ENCODE results near the gene FAM133A. TPM values are rescaled to one million over a fixed set of nuclear protein-coding genes. Genes with fewer than 3 reads are reported as not detected.

FAM133A gene
- total RNA-seq (under 1 TPM in 5 of 7 donors, not detected in 2; 0.10 to 0.69 (median 0.17) TPM), polyA plus RNA-seq (under 1 TPM; 0.16 to 0.40 TPM)
- long read RNA-seq, donor 1 = 0 reads
- long read RNA-seq, donor 2, partial matches to known transcripts = 0 of 9 reads
- long read RNA-seq, donor 2, other reads (novel, unspliced or antisense) = 9 of 9 reads
- long read RNA-seq, donor 3 = 0 reads

DNA sequence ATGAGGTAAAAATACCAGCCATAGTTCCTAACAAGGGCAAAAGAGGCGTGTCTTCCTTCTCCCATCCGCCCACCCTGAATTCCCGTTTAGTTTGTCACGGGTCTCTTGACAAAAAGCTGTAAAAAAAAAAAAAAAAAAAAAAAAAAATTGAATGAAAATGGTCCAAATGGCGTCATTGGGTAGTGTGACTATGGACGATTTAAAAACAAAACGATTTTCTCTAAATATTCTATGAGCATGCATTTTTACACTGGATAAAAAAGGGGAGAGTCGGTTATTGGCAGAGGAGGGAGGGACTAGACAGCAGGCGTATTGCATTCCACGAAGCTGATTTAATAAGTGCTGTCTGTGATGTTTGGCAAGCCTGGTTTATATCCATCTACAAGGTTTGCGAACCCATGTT lies at the start of gene FAM133A:
TSS of gene FAM133A (plus strand) at position 338 of the 403 bp plus-strand sequence. CDS start 35,214 bp downstream, outside the sequence.
- Histone ChIP-seq H3K27me3 (no peaks in the 10 kb centered on the region), H3K27ac (peak within 1 kb of the TSS in 1 of 2 donors; percentile 27)
- 5 to 9% (median 9%) methylated on average over 11 of the region's 11 CpGs for WGBS, 3 donors

DNA sequence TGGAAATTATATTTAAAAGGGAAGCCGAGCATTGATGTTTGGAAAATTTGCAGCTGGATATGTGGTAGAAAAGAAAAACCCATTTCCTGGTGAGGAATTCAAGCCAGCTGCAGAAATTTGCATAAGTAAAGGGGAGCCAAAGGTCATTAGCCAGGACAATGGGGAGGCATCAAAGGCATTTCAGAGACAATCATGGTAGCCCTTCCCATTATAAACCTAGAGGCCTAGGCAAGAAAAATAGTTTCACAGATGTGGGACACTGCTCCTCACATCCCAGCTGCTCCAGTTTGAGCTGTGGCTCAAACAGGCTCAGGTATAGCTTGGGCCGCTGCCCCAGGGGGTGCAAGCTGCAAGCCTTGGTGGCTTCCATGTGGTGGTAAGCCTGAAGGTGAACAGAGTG lies 36.4 kb upstream of the FAM133A start:
- TF ChIP-seq, protein P1, sequence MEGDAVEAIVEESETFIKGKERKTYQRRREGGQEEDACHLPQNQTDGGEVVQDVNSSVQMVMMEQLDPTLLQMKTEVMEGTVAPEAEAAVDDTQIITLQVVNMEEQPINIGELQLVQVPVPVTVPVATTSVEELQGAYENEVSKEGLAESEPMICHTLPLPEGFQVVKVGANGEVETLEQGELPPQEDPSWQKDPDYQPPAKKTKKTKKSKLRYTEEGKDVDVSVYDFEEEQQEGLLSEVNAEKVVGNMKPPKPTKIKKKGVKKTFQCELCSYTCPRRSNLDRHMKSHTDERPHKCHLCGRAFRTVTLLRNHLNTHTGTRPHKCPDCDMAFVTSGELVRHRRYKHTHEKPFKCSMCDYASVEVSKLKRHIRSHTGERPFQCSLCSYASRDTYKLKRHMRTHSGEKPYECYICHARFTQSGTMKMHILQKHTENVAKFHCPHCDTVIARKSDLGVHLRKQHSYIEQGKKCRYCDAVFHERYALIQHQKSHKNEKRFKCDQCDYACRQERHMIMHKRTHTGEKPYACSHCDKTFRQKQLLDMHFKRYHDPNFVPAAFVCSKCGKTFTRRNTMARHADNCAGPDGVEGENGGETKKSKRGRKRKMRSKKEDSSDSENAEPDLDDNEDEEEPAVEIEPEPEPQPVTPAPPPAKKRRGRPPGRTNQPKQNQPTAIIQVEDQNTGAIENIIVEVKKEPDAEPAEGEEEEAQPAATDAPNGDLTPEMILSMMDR (IDR thresholded peaks at IDR 0.05) = no peak
- TF ChIP-seq POLR2A (IDR thresholded peaks at IDR 0.05) (no peak), EP300 (IDR thresholded peaks at IDR 0.05) (no peak)
- no peak for DNase-seq
- no peaks in the 10 kb centered on the region for H3K4me1 ChIP-seq (ENCODE audit: insufficient read depth)
- H3K9me3 ChIP-seq = no peaks in the 10 kb centered on the region
- H3K27me3 ChIP-seq = no peaks in the 10 kb centered on the region
- intact Hi-C loops (cut with DNase I) = no loop called here
- 79 to 84% (median 80%) methylated on average over 2 of the region's 2 CpGs for WGBS, 3 donors
- no peak overlapping the region for H3K4me3 ChIP-seq
- H3K27ac ChIP-seq = no peak overlapping the region
- H3K36me3 ChIP-seq = no peaks in the 10 kb centered on the region

More for the DNA sequence above, at the start of gene FAM133A:
- intact Hi-C loops (cut with DNase I) = no loop called here
- H3K9me3 ChIP-seq = no peaks in the 10 kb centered on the region
- TF ChIP-seq EP300 (IDR thresholded peaks at IDR 0.05) (no peak), POLR2A (IDR thresholded peaks at IDR 0.05) (no peak)
- TF ChIP-seq, protein P1 (IDR thresholded peaks at IDR 0.05) = no peak
- peak within 1 kb of the TSS; percentile 58 for H3K4me3 ChIP-seq
- H3K36me3 ChIP-seq = no peaks in the 10 kb centered on the region
- H3K4me1 ChIP-seq (ENCODE audit: insufficient read depth) = no peaks in the 10 kb centered on the region
- no peak for DNase-seq

DNA sequence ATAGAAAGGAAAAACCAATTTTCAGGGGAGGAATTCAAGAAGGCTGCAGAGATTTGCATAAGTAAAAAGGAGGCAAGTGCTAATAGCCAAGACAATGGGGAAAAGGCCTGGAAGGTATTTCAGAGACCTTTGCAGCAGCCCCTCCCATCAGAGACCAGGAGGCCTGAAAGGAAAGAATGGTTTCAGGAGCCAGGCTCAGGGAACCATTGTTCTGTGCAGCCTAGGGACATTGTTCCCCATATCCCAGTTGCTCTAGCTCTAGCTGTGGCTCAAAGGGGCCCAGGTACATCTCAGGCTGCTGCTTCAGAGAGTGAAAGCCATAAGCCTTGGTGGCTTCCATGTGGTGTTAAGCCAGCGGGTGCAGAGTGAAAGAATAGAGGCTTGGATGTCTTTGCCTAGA lies 24.6 kb upstream of the FAM133A start:
- no peak for DNase-seq
- no peaks in the 10 kb centered on the region for H3K9me3 ChIP-seq
- intact Hi-C loops (cut with DNase I) = no loop called here
- no peak for TF ChIP-seq POLR2A (IDR thresholded peaks at IDR 0.05)
- TF ChIP-seq, protein P1 (IDR thresholded peaks at IDR 0.05) = no peak
- H3K27me3 ChIP-seq = no peaks in the 10 kb centered on the region
- no peaks in the 10 kb centered on the region for H3K4me1 ChIP-seq (ENCODE audit: insufficient read depth)
- H3K27ac ChIP-seq = no peak overlapping the region
- H3K4me3 ChIP-seq = no peak overlapping the region
- 67 to 92% (median 82%) methylated on average over 1 of the region's 1 CpG for WGBS, 3 donors
- no peaks in the 10 kb centered on the region for H3K36me3 ChIP-seq

DNA sequence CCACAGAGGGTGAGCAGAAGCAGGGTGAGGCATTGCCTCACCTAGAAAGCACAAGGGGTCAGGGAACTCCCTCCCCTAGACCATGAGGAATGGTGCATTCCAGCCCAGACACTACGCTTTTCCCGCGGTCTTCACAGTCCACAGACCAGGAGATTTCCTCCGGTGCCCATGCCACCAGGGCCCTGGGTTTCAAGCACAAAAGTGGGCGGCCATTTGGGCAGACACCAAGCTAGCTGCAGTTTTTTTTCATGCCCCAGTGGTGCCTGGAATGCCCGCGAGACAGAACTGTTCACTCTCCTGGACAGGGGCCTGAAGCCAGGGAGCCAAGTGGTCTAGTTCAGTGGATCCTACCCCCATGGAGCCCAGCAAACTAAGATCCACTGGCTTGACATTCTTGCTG lies 13.4 kb upstream of the FAM133A start:
- intact Hi-C loops (cut with DNase I) = no loop called here
- DNase-seq = no peak
- 80 to 91% (median 88%) methylated on average over 7 of the region's 7 CpGs for WGBS, 3 donors
- Histone ChIP-seq H3K36me3 (no peaks in the 10 kb centered on the region), H3K27me3 (no peaks in the 10 kb centered on the region), H3K9me3 (no peaks in the 10 kb centered on the region), H3K4me3 (no peak overlapping the region), H3K4me1 (ENCODE audit: insufficient read depth) (no peaks in the 10 kb centered on the region), H3K27ac (no peak overlapping the region)
- TF ChIP-seq POLR2A (IDR thresholded peaks at IDR 0.05) = no peak
- no peak for TF ChIP-seq EP300 (IDR thresholded peaks at IDR 0.05)
- TF ChIP-seq, protein P1 (IDR thresholded peaks at IDR 0.05) = no peak
